ENCODE data around the gene IKZF2.

Gene IKZF2

DNA sequence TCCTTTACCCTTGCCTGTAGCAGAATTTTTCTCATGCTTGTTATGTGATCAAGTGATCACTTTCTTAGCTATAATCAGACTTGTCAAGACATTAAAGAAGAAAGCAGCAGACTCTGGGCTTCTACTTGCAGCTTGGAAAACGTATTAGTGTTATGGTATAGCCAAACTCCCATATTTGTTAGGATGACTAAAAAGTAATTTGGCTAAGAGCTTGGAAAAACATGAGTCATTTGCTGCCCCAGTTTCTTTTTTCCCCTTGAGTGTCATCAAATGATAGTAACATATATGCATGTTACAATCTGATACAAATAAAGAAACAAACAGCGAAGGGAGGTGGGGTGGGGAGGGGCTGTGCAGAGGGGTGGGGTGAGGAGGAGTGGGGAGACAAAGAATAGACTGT, 155.5 kb downstream of the IKZF2 start:
- Histone ChIP-seq H3K4me3 (ENCODE audit: control insufficient read depth in 1 of 7, extremely low read depth in 1 of 7, insufficient read depth in 4 of 7, low read depth in 2 of 7, low read length in 6 of 7) (no peak overlapping the region), H3K27me3 (replicated peaks in 2 of 5; ENCODE audit: control insufficient read depth in 4 of 5, insufficient read depth in 5 of 5, low read length in 4 of 5) (no peaks in the 10 kb centered on the region), H3K27ac (ENCODE audit: insufficient read depth in 1 of 2, low read depth in 1 of 2, low read length in 2 of 2, poor library complexity in 1 of 2, severe bottlenecking in 2 of 2) (no peak overlapping the region), H3K36me3 (ENCODE audit: control insufficient read depth in 4 of 4, insufficient read depth in 4 of 4, low read length in 3 of 4) (peaks cover 0 to 5% (median 0%) of the 10 kb centered on the region in 4 experiments), H3K4me1 (ENCODE audit: control extremely low read depth in 1 of 4, control insufficient read depth in 4 of 4, insufficient read depth in 4 of 4, low read length in 3 of 4) (peaks cover 0 to 9% (median 3%) of the 10 kb centered on the region in 4 experiments), H3K9me3 (ENCODE audit: control extremely low read depth in 1 of 5, control insufficient read depth in 4 of 5, insufficient read depth in 2 of 5, low read depth in 1 of 5, low read length in 4 of 5) (peaks cover 0 to 2% (median 0%) of the 10 kb centered on the region in 5 experiments)
- 100% methylated on average over 1 of the region's 2 CpGs for WGBS (ENCODE audit: insufficient coverage)
- ChIA-PET CTCF (interaction anchor here (1.0 to 1.3 kb wide), 3 partner anchors 16 to 126 kb away, joined by 3 read pairs; no protein-coding TSS in a partner anchor), POLR2A (no interaction called here)
- DNase-seq, result no peak

DNA sequence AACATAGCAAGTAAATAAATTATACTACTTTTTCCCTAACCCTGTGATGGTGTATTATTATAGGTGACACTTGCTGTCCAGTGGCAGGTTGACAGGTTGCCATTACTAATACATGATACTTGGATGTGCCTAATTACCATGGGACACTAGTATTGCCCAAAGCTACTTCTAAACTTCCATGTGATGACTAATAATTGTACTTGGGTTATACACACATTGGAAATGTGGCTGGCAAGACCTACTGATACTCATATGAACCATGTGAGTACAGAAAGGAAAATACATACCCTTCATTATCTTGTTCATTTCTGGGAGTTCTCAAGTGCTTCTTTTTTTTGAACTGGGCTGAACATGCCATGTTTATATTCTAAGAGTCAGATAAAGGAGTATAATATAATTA, 156.4 kb downstream of the IKZF2 start:
- H3K4me3 ChIP-seq (ENCODE audit: control insufficient read depth in 1 of 7, extremely low read depth in 1 of 7, insufficient read depth in 4 of 7, low read depth in 2 of 7, low read length in 6 of 7), result no peak overlapping the region
- H3K27me3 ChIP-seq (replicated peaks in 2 of 5; ENCODE audit: control insufficient read depth in 4 of 5, insufficient read depth in 5 of 5, low read length in 4 of 5), result no peaks in the 10 kb centered on the region
- peaks cover 0 to 2% (median 0%) of the 10 kb centered on the region in 5 experiments for H3K9me3 ChIP-seq (ENCODE audit: control extremely low read depth in 1 of 5, control insufficient read depth in 4 of 5, insufficient read depth in 2 of 5, low read depth in 1 of 5, low read length in 4 of 5)
- DNase-seq, result no peak
- H3K27ac ChIP-seq (ENCODE audit: insufficient read depth in 1 of 2, low read depth in 1 of 2, low read length in 2 of 2, poor library complexity in 1 of 2, severe bottlenecking in 2 of 2), result no peak overlapping the region
- POLR2A ChIA-PET, result no interaction called here
- H3K4me1 ChIP-seq (ENCODE audit: control extremely low read depth in 1 of 4, control insufficient read depth in 4 of 4, insufficient read depth in 4 of 4, low read length in 3 of 4), result peaks cover 0 to 5% (median under 1%) of the 10 kb centered on the region in 4 experiments
- H3K36me3 ChIP-seq (ENCODE audit: control insufficient read depth in 4 of 4, insufficient read depth in 4 of 4, low read length in 3 of 4), result peaks cover 0 to 5% (median 0%) of the 10 kb centered on the region in 4 experiments
- CTCF ChIA-PET, result interaction anchor here (1.2 kb wide), 1 partner anchor 127 kb away, joined by 3 read pairs; no protein-coding TSS in a partner anchor

DNA sequence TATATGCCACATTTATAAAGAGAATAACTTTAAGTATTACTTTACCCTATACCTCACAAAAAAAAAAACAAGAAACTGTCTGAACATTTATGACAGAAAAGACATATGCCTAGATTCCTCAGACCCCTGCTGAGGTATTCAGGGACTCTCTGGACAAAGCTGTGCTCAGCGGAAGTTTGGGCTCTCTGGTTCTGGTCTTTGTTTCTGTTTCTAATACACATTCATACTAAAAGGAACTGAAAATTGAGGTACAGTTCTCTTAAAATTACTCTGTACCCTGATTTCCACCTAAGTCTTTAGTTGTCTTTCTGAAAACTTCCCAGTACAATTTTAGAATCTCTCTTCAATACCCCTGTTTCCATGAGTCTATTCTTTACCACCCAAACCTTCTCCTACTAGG, 160.3 kb downstream of the IKZF2 start:
- peaks cover 0 to 5% (median under 1%) of the 10 kb centered on the region in 4 experiments for H3K4me1 ChIP-seq (ENCODE audit: control extremely low read depth in 1 of 4, control insufficient read depth in 4 of 4, insufficient read depth in 4 of 4, low read length in 3 of 4)
- no peak for DNase-seq
- ChIA-PET POLR2A (no interaction called here), CTCF (interaction anchor here (1.0 to 1.5 kb wide), 2 partner anchors 10 to 14 kb away, joined by 3 to 4 read pairs; no protein-coding TSS in a partner anchor)
- H3K4me3 ChIP-seq (ENCODE audit: control insufficient read depth in 1 of 7, extremely low read depth in 1 of 7, insufficient read depth in 4 of 7, low read depth in 2 of 7, low read length in 6 of 7), result no peak overlapping the region
- H3K36me3 ChIP-seq (ENCODE audit: control insufficient read depth in 4 of 4, insufficient read depth in 4 of 4, low read length in 3 of 4), result peaks cover 4 to 11% (median 4%) of the 10 kb centered on the region in 4 experiments
- H3K9me3 ChIP-seq (ENCODE audit: control extremely low read depth in 1 of 5, control insufficient read depth in 4 of 5, insufficient read depth in 2 of 5, low read depth in 1 of 5, low read length in 4 of 5), result no peaks in the 10 kb centered on the region
- WGBS (ENCODE audit: insufficient coverage), result 100% methylated on average over 1 of the region's 1 CpG
- H3K27me3 ChIP-seq (replicated peaks in 2 of 5; ENCODE audit: control insufficient read depth in 4 of 5, insufficient read depth in 5 of 5, low read length in 4 of 5), result no peaks in the 10 kb centered on the region
- H3K27ac ChIP-seq (ENCODE audit: insufficient read depth in 1 of 2, low read depth in 1 of 2, low read length in 2 of 2, poor library complexity in 1 of 2, severe bottlenecking in 2 of 2), result no peak overlapping the region

DNA sequence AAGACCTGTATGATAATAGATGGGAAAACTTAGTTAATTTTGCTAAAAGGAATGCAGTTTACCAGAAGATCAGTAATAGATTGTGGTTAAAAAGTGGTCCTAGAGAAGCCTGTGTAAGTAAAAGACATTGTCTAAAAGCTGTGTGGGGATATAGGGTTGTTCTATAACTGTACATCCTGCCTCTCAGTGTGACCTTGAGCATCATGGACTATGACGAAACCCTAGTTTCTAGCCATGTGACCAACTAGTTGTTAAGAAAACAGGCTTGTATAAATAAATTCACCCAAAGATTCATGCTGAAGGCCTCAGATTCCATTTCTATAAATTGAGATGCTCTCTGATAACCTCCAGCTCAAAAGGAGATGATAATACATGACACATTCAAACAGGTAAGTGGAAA, 160.7 kb downstream of the IKZF2 start:
- H3K36me3 ChIP-seq (ENCODE audit: control insufficient read depth in 4 of 4, insufficient read depth in 4 of 4, low read length in 3 of 4), result peaks cover 4 to 11% (median 4%) of the 10 kb centered on the region in 4 experiments
- no peak overlapping the region for H3K4me3 ChIP-seq (ENCODE audit: control insufficient read depth in 1 of 7, extremely low read depth in 1 of 7, insufficient read depth in 4 of 7, low read depth in 2 of 7, low read length in 6 of 7)
- H3K27ac ChIP-seq (ENCODE audit: insufficient read depth in 1 of 2, low read depth in 1 of 2, low read length in 2 of 2, poor library complexity in 1 of 2, severe bottlenecking in 2 of 2), result no peak overlapping the region
- POLR2A ChIA-PET, result no interaction called here
- no peak for DNase-seq
- no peaks in the 10 kb centered on the region for H3K27me3 ChIP-seq (replicated peaks in 2 of 5; ENCODE audit: control insufficient read depth in 4 of 5, insufficient read depth in 5 of 5, low read length in 4 of 5)
- H3K9me3 ChIP-seq (ENCODE audit: control extremely low read depth in 1 of 5, control insufficient read depth in 4 of 5, insufficient read depth in 2 of 5, low read depth in 1 of 5, low read length in 4 of 5), result no peaks in the 10 kb centered on the region
- peaks cover 0 to 5% (median under 1%) of the 10 kb centered on the region in 4 experiments for H3K4me1 ChIP-seq (ENCODE audit: control extremely low read depth in 1 of 4, control insufficient read depth in 4 of 4, insufficient read depth in 4 of 4, low read length in 3 of 4)
- CTCF ChIA-PET, result interaction anchor here (1.5 kb wide), 1 partner anchor 11 kb away, joined by 4 read pairs; no protein-coding TSS in a partner anchor
- 100% methylated on average over 1 of the region's 1 CpG for WGBS (ENCODE audit: insufficient coverage)

DNA sequence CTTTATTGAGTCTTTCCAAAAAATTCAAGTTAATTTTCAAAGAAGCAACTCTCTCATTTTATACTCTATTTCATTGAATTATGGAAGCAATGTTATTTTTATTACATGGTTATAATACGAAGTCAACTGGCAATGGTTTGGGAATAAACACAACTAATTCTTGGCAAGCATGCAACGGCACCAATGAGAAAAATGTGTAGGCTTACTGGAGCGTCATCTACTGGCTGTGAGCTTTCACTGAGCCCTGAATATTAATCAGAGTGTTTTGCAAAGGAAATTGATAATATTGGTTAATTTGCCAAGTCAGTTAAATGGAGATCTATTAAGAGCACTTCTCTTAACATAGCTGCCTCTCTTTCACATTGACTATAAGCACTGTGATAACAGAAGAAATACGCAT, 163.9 kb downstream of the IKZF2 start:
- H3K9me3 ChIP-seq (ENCODE audit: control extremely low read depth in 1 of 5, control insufficient read depth in 4 of 5, insufficient read depth in 2 of 5, low read depth in 1 of 5, low read length in 4 of 5), result no peaks in the 10 kb centered on the region
- H3K27me3 ChIP-seq (replicated peaks in 2 of 5; ENCODE audit: control insufficient read depth in 4 of 5, insufficient read depth in 5 of 5, low read length in 4 of 5), result no peaks in the 10 kb centered on the region
- DNase-seq, result no peak
- CTCF ChIA-PET, result no interaction called here
- no peak overlapping the region for H3K4me3 ChIP-seq (ENCODE audit: control insufficient read depth in 1 of 7, extremely low read depth in 1 of 7, insufficient read depth in 4 of 7, low read depth in 2 of 7, low read length in 6 of 7)
- no peak overlapping the region for H3K27ac ChIP-seq (ENCODE audit: insufficient read depth in 1 of 2, low read depth in 1 of 2, low read length in 2 of 2, poor library complexity in 1 of 2, severe bottlenecking in 2 of 2)
- H3K36me3 ChIP-seq (ENCODE audit: control insufficient read depth in 4 of 4, insufficient read depth in 4 of 4, low read length in 3 of 4), result peaks cover 4 to 5% (median 4%) of the 10 kb centered on the region in 4 experiments
- H3K4me1 ChIP-seq (ENCODE audit: control extremely low read depth in 1 of 4, control insufficient read depth in 4 of 4, insufficient read depth in 4 of 4, low read length in 3 of 4), result no peaks in the 10 kb centered on the region
- WGBS (ENCODE audit: insufficient coverage), result 100% methylated on average over 2 of the region's 4 CpGs
- POLR2A ChIA-PET, result no interaction called here

DNA sequence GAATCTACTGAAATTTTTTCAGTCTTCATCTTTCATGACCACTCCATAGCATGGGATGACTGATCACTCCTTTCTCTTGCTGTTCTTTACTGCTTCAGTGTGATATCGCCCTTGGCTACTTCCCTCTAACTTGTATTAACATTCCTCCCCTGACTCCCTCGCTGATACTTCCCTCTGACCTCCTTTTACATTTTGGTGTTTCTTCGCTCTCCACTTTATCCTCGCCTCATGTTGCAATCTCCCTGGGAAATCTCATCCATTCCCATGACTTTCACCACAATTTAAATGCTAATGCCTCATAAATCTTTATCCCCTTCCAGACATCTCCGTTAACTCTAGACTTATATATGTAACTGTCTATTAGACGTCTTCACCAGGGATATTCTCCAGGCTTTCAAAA, 167.3 kb downstream of the IKZF2 start:
- DNase-seq, result no peak
- H3K36me3 ChIP-seq (ENCODE audit: control insufficient read depth in 4 of 4, insufficient read depth in 4 of 4, low read length in 3 of 4), result peaks cover 4 to 5% (median 4%) of the 10 kb centered on the region in 4 experiments
- no peak overlapping the region for H3K27ac ChIP-seq (ENCODE audit: insufficient read depth in 1 of 2, low read depth in 1 of 2, low read length in 2 of 2, poor library complexity in 1 of 2, severe bottlenecking in 2 of 2)
- 95% methylated on average over 5 of the region's 6 CpGs for WGBS (ENCODE audit: insufficient coverage)
- POLR2A ChIA-PET, result no interaction called here
- no peaks in the 10 kb centered on the region for H3K27me3 ChIP-seq (replicated peaks in 2 of 5; ENCODE audit: control insufficient read depth in 4 of 5, insufficient read depth in 5 of 5, low read length in 4 of 5)
- CTCF ChIA-PET, result interaction anchor here (1.4 kb wide), 1 partner anchor 34 kb away, joined by 3 read pairs; no protein-coding TSS in a partner anchor
- H3K9me3 ChIP-seq (ENCODE audit: control extremely low read depth in 1 of 5, control insufficient read depth in 4 of 5, insufficient read depth in 2 of 5, low read depth in 1 of 5, low read length in 4 of 5), result no peaks in the 10 kb centered on the region
- H3K4me3 ChIP-seq (ENCODE audit: control insufficient read depth in 1 of 7, extremely low read depth in 1 of 7, insufficient read depth in 4 of 7, low read depth in 2 of 7, low read length in 6 of 7), result no peak overlapping the region
- peaks cover 2 to 31% (median 17%) of the 10 kb centered on the region in 4 experiments for H3K4me1 ChIP-seq (ENCODE audit: control extremely low read depth in 1 of 4, control insufficient read depth in 4 of 4, insufficient read depth in 4 of 4, low read length in 3 of 4)

DNA sequence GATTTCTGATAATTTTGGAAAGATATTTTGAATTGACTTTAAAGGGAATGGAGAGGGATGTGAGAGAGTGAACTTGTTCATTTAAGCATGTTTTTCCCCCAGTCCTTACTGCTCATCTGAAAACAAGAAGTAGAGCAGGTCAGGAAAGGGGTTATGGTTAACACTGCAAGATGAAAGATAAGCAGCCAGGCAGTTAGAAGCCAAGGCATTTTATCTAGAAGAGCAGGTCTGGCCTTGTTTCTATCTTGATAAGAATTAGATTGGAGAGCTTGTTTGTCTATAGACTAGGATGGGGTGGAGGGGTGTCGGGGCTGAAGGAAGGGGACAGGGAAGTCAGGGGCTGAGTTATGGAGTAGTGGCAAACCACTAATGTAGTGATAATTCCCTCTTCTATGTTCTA, 171.6 kb downstream of the IKZF2 start:
- ChIA-PET POLR2A (no interaction called here), CTCF (interaction anchor here (0.8 to 2.1 kb wide), 9 partner anchors 9 to 146 kb away, joined by 3 to 6 read pairs (median 3); no protein-coding TSS in a partner anchor)
- WGBS (ENCODE audit: insufficient coverage), result 0% methylated on average over 1 of the region's 1 CpG

More for the DNA sequence above, 171.6 kb downstream of the IKZF2 start:
- peak overlapping the region; percentile 29 to 75 for H3K27ac ChIP-seq (ENCODE audit: insufficient read depth in 1 of 2, low read depth in 1 of 2, low read length in 2 of 2, poor library complexity in 1 of 2, severe bottlenecking in 2 of 2)
- H3K9me3 ChIP-seq (ENCODE audit: control extremely low read depth in 1 of 5, control insufficient read depth in 4 of 5, insufficient read depth in 2 of 5, low read depth in 1 of 5, low read length in 4 of 5), result no peaks in the 10 kb centered on the region
- peaks cover 16 to 65% (median 37%) of the 10 kb centered on the region in 4 experiments for H3K4me1 ChIP-seq (ENCODE audit: control extremely low read depth in 1 of 4, control insufficient read depth in 4 of 4, insufficient read depth in 4 of 4, low read length in 3 of 4)
- no peaks in the 10 kb centered on the region for H3K27me3 ChIP-seq (replicated peaks in 2 of 5; ENCODE audit: control insufficient read depth in 4 of 5, insufficient read depth in 5 of 5, low read length in 4 of 5)
- no peaks in the 10 kb centered on the region for H3K36me3 ChIP-seq (ENCODE audit: control insufficient read depth in 4 of 4, insufficient read depth in 4 of 4, low read length in 3 of 4)
- H3K4me3 ChIP-seq (ENCODE audit: control insufficient read depth in 1 of 7, extremely low read depth in 1 of 7, insufficient read depth in 4 of 7, low read depth in 2 of 7, low read length in 6 of 7), result peak overlapping the region in 2 of 7 experiments; percentile 32 to 39
- peak; percentile 85 to 95 (median 91) for DNase-seq

Measured in common myeloid progenitor, CD34-positive (primary cell).